Measurements from ENCODE around the gene ADAMTS19.

DNA sequence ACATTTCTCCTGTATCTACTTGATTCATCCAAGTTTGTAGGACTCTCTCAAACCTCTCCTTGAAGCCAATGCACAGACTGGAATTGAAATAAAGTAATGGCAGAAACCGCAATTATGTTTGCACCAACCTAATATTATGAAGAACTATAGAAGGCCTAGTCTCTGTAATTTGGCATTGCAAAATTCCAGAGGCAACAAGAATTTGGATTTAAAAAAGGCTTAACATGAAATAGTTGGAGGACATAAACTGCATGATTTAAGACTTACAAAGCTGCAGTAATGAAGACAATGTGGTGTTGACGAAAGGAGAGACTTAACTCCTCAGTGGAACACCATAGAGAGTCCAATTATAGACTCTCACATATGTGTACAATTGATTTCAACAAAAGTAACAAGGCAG is 170.0 kb downstream of the ADAMTS19 start:
- TF ChIP-seq, protein P1, sequence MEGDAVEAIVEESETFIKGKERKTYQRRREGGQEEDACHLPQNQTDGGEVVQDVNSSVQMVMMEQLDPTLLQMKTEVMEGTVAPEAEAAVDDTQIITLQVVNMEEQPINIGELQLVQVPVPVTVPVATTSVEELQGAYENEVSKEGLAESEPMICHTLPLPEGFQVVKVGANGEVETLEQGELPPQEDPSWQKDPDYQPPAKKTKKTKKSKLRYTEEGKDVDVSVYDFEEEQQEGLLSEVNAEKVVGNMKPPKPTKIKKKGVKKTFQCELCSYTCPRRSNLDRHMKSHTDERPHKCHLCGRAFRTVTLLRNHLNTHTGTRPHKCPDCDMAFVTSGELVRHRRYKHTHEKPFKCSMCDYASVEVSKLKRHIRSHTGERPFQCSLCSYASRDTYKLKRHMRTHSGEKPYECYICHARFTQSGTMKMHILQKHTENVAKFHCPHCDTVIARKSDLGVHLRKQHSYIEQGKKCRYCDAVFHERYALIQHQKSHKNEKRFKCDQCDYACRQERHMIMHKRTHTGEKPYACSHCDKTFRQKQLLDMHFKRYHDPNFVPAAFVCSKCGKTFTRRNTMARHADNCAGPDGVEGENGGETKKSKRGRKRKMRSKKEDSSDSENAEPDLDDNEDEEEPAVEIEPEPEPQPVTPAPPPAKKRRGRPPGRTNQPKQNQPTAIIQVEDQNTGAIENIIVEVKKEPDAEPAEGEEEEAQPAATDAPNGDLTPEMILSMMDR (IDR thresholded peaks at IDR 0.05), result no peak
- TF ChIP-seq POLR2A (IDR thresholded peaks at IDR 0.05) (no peak), EP300 (IDR thresholded peaks at IDR 0.05) (no peak)

All from tibial nerve (tissue), 4 donors.